Measurements from ENCODE around the gene CYP27C1.

The CYP27C1 gene

GRCh38 chr2:127157651-127158485 lies 62.2 kb downstream of the CYP27C1 start:
- H3K27ac ChIP-seq (ENCODE audit: low read length) = no peak overlapping the region
- no peaks in the 10 kb centered on the region for H3K36me3 ChIP-seq (ENCODE audit: control insufficient read depth in 2 of 2, insufficient read depth in 2 of 2, low read length in 2 of 2)
- H3K4me3 ChIP-seq (ENCODE audit: low read length in 2 of 2) = no peak overlapping the region
- no peaks in the 10 kb centered on the region for H3K27me3 ChIP-seq (ENCODE audit: control insufficient read depth in 1 of 2, insufficient read depth in 2 of 2, low read length in 2 of 2)
- no peaks in the 10 kb centered on the region for H3K9me3 ChIP-seq (ENCODE audit: control insufficient read depth in 2 of 2, low read length in 2 of 2)
- H3K4me1 ChIP-seq (ENCODE audit: control insufficient read depth, insufficient read depth, low read length) = peaks cover 9% of the 10 kb centered on the region
- H3K9ac ChIP-seq (ENCODE audit: low read length in 2 of 2) = no peak overlapping the region

- Histone ChIP-seq H3K9ac (ENCODE audit: low read length in 2 of 2) (no peak overlapping the region), H3K36me3 (ENCODE audit: control insufficient read depth in 2 of 2, insufficient read depth in 2 of 2, low read length in 2 of 2) (no peaks in the 10 kb centered on the region), H3K4me3 (ENCODE audit: low read length in 2 of 2) (no peak overlapping the region), H3K9me3 (ENCODE audit: control insufficient read depth in 2 of 2, low read length in 2 of 2) (no peaks in the 10 kb centered on the region), H3K27ac (ENCODE audit: low read length) (no peak overlapping the region), H3K4me1 (ENCODE audit: control insufficient read depth, insufficient read depth, low read length) (peaks cover 9% of the 10 kb centered on the region), H3K27me3 (ENCODE audit: control insufficient read depth in 1 of 2, insufficient read depth in 2 of 2, low read length in 2 of 2) (no peaks in the 10 kb centered on the region)
These were observed 63.0 kb downstream of the CYP27C1 start for GRCh38 chr2:127157114-127157513.

DNA sequence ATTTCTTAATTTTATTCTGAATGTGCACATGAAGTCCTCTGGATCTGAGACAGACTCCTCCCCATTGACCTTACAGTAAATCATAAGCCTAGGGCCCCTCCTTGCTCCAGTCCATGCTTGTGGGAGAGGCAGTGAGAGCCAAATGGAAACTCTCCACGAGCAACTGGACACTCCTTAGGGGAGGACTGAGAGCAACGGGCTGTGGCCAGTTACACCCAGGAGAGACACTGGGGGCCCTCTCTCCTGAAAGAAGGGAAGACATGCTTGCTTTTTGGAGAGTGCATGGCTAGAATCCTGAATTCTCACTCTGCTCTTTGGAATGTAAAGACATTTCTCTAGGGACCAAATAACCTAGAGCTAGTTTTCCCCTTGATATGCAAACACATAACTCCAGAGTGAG lies 64.2 kb downstream of the CYP27C1 start:
- no peak overlapping the region for H3K27ac ChIP-seq (ENCODE audit: low read length)
- H3K4me1 ChIP-seq (ENCODE audit: control insufficient read depth, insufficient read depth, low read length) = peaks cover 9% of the 10 kb centered on the region
- H3K27me3 ChIP-seq (ENCODE audit: control insufficient read depth in 1 of 2, insufficient read depth in 2 of 2, low read length in 2 of 2) = no peaks in the 10 kb centered on the region
- H3K9ac ChIP-seq (ENCODE audit: low read length in 2 of 2) = no peak overlapping the region
- no peaks in the 10 kb centered on the region for H3K9me3 ChIP-seq (ENCODE audit: control insufficient read depth in 2 of 2, low read length in 2 of 2)
- no peaks in the 10 kb centered on the region for H3K36me3 ChIP-seq (ENCODE audit: control insufficient read depth in 2 of 2, insufficient read depth in 2 of 2, low read length in 2 of 2)
- H3K4me3 ChIP-seq (ENCODE audit: low read length in 2 of 2) = no peak overlapping the region

GRCh38 chr2:127155028-127155581 lies 65.0 kb downstream of the CYP27C1 start:
- H3K27ac ChIP-seq (ENCODE audit: low read length) = no peak overlapping the region
- no peak overlapping the region for H3K9ac ChIP-seq (ENCODE audit: low read length in 2 of 2)
- no peaks in the 10 kb centered on the region for H3K27me3 ChIP-seq (ENCODE audit: control insufficient read depth in 1 of 2, insufficient read depth in 2 of 2, low read length in 2 of 2)
- H3K9me3 ChIP-seq (ENCODE audit: control insufficient read depth in 2 of 2, low read length in 2 of 2) = no peaks in the 10 kb centered on the region
- H3K4me1 ChIP-seq (ENCODE audit: control insufficient read depth, insufficient read depth, low read length) = peaks cover 9% of the 10 kb centered on the region
- no peak overlapping the region for H3K4me3 ChIP-seq (ENCODE audit: low read length in 2 of 2)
- no peaks in the 10 kb centered on the region for H3K36me3 ChIP-seq (ENCODE audit: control insufficient read depth in 2 of 2, insufficient read depth in 2 of 2, low read length in 2 of 2)

DNA sequence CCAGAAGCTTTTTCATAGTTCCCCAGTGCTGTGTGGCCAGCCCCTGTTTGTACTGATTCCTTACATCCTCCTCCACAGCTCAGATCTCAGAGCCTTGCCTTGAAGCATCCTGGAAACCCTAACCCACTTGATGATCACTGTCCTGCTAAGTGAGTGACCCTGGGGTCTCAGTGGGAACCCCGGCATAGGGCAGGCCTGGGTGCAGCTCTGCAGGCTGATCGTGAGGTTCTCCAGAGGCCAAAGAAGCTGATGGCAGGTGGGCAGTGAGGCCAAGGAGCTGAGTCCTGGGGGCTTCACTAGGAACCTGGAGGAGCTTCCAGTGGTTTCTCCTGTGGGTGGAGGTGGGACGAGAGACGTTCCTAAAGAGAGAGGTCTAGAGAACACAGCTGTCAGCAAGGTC lies 65.7 kb downstream of the CYP27C1 start:
- no peak overlapping the region for H3K9ac ChIP-seq (ENCODE audit: low read length in 2 of 2)
- H3K27ac ChIP-seq (ENCODE audit: low read length) = no peak overlapping the region

GRCh38 chr2:127153691-127154158 lies 66.4 kb downstream of the CYP27C1 start:
- Histone ChIP-seq H3K4me1 (ENCODE audit: control insufficient read depth, insufficient read depth, low read length) (peaks cover 9% of the 10 kb centered on the region), H3K9me3 (ENCODE audit: control insufficient read depth in 2 of 2, low read length in 2 of 2) (no peaks in the 10 kb centered on the region), H3K4me3 (ENCODE audit: low read length in 2 of 2) (no peak overlapping the region), H3K27me3 (ENCODE audit: control insufficient read depth in 1 of 2, insufficient read depth in 2 of 2, low read length in 2 of 2) (no peaks in the 10 kb centered on the region), H3K27ac (ENCODE audit: low read length) (no peak overlapping the region), H3K9ac (ENCODE audit: low read length in 2 of 2) (no peak overlapping the region), H3K36me3 (ENCODE audit: control insufficient read depth in 2 of 2, insufficient read depth in 2 of 2, low read length in 2 of 2) (no peaks in the 10 kb centered on the region)

More for the DNA sequence above, 65.7 kb downstream of the CYP27C1 start:
- Histone ChIP-seq H3K4me1 (ENCODE audit: control insufficient read depth, insufficient read depth, low read length) (peaks cover 9% of the 10 kb centered on the region), H3K36me3 (ENCODE audit: control insufficient read depth in 2 of 2, insufficient read depth in 2 of 2, low read length in 2 of 2) (no peaks in the 10 kb centered on the region), H3K4me3 (ENCODE audit: low read length in 2 of 2) (no peak overlapping the region), H3K27me3 (ENCODE audit: control insufficient read depth in 1 of 2, insufficient read depth in 2 of 2, low read length in 2 of 2) (no peaks in the 10 kb centered on the region), H3K9me3 (ENCODE audit: control insufficient read depth in 2 of 2, low read length in 2 of 2) (no peaks in the 10 kb centered on the region)

GRCh38 chr2:127150996-127151395 lies 69.1 kb downstream of the CYP27C1 start:
- H3K27me3 ChIP-seq (ENCODE audit: control insufficient read depth in 1 of 2, insufficient read depth in 2 of 2, low read length in 2 of 2) = no peaks in the 10 kb centered on the region
- H3K9ac ChIP-seq (ENCODE audit: low read length in 2 of 2) = no peak overlapping the region
- no peaks in the 10 kb centered on the region for H3K36me3 ChIP-seq (ENCODE audit: control insufficient read depth in 2 of 2, insufficient read depth in 2 of 2, low read length in 2 of 2)
- H3K4me1 ChIP-seq (ENCODE audit: control insufficient read depth, insufficient read depth, low read length) = peaks cover 9% of the 10 kb centered on the region
- H3K4me3 ChIP-seq (ENCODE audit: low read length in 2 of 2) = no peak overlapping the region
- H3K9me3 ChIP-seq (ENCODE audit: control insufficient read depth in 2 of 2, low read length in 2 of 2) = no peaks in the 10 kb centered on the region
- H3K27ac ChIP-seq (ENCODE audit: low read length) = no peak overlapping the region

DNA sequence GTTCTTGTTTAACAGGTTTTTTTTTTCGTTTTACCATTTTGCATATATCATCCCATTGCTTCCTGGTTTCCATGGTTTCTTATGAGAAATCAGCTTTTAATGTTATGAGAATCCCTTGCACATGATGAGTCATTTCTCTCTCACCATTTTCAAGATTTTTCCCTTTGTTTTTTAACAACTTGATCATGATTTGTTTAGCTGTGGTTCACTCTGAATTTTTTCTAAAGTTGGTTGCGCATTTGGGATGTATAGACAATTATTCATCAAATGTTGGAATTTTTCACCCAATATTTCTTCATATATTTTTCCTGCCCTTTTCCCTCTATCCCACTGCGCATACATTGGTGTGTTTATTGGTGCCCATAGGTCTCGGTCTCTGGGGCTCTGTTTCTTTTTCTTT lies 70.7 kb downstream of the CYP27C1 start:
- Histone ChIP-seq H3K27me3 (ENCODE audit: control insufficient read depth in 1 of 2, insufficient read depth in 2 of 2, low read length in 2 of 2) (no peaks in the 10 kb centered on the region), H3K9ac (ENCODE audit: low read length in 2 of 2) (no peak overlapping the region), H3K27ac (ENCODE audit: low read length) (no peak overlapping the region), H3K36me3 (ENCODE audit: control insufficient read depth in 2 of 2, insufficient read depth in 2 of 2, low read length in 2 of 2) (no peaks in the 10 kb centered on the region), H3K4me1 (ENCODE audit: control insufficient read depth, insufficient read depth, low read length) (peaks cover 11% of the 10 kb centered on the region), H3K4me3 (ENCODE audit: low read length in 2 of 2) (no peak overlapping the region), H3K9me3 (ENCODE audit: control insufficient read depth in 2 of 2, low read length in 2 of 2) (no peaks in the 10 kb centered on the region)

DNA sequence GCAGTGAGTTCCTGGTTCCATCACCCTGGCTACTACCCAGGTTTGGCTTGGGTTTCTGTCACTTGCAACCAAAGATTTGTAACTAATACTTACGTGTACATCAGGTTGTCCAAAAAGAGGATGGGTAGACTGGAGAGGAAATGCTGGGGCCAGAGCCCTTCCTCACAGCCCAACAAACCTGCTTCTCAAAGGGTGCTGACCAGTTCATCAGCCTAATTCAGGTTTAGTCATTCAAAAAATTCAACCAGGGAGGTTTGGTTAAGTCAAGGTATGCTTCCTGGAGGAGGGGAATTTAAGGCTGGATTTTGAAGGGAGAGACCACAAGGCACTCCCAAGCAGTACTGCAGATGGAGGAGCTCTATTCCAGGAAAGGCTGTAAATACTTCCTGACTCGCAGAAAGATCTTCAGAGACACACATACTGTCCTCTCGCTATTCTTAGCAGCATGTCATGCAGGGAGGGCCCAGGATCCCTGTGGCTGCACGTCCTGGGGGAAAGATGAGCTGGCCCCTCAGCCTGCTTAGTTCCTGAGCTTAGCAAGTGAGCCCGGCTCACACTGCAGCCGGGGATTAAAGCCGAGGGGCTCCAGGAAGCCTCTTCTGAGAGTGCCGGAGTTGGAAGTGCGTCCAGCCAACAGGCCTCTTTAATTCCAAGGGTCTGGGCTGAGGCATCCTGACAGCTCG lies 73.1 kb downstream of the CYP27C1 start:
- Histone ChIP-seq H3K36me3 (ENCODE audit: control insufficient read depth in 2 of 2, insufficient read depth in 2 of 2, low read length in 2 of 2) (no peaks in the 10 kb centered on the region), H3K9ac (ENCODE audit: low read length in 2 of 2) (no peak overlapping the region), H3K4me1 (ENCODE audit: control insufficient read depth, insufficient read depth, low read length) (peaks cover 7% of the 10 kb centered on the region), H3K27me3 (ENCODE audit: control insufficient read depth in 1 of 2, insufficient read depth in 2 of 2, low read length in 2 of 2) (no peaks in the 10 kb centered on the region), H3K27ac (ENCODE audit: low read length) (no peak overlapping the region), H3K9me3 (ENCODE audit: control insufficient read depth in 2 of 2, low read length in 2 of 2) (no peaks in the 10 kb centered on the region), H3K4me3 (ENCODE audit: low read length in 2 of 2) (no peak overlapping the region)

DNA sequence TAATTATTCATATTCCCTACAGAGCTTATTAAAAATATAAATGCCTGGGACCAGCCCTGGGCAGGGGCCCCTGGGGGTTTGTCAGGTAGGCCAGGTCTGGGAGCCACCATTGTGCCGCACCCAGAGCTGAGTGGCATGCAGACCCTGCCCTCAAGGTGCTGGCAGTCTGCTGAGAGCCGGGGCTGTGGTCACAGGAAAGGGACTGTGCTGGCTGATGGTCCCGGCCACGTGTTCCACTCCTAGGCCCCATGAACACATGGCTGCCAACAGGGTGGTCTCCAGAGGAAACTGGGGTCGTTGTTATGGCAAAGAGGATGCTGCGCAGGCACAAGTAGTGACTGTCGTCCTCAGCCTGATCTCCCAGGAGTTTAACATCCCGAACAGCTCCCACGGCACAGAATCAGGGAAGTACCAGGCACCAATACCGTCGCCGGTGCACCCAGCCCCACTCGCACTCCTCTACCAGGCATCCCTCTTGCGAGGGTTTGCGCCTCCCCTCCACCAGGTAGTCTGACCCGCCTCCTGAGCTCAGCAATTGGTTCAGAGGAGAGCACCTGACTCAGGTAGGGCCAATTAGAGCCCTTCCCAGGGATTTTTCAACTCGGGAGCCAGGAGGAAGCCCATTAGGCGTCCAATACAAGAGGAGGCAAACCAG lies 73.9 kb downstream of the CYP27C1 start:
- Histone ChIP-seq H3K9me3 (ENCODE audit: control insufficient read depth in 2 of 2, low read length in 2 of 2) (no peaks in the 10 kb centered on the region), H3K9ac (ENCODE audit: low read length in 2 of 2) (no peak overlapping the region), H3K4me3 (ENCODE audit: low read length in 2 of 2) (no peak overlapping the region), H3K4me1 (ENCODE audit: control insufficient read depth, insufficient read depth, low read length) (peaks cover 7% of the 10 kb centered on the region), H3K27me3 (ENCODE audit: control insufficient read depth in 1 of 2, insufficient read depth in 2 of 2, low read length in 2 of 2) (no peaks in the 10 kb centered on the region), H3K27ac (ENCODE audit: low read length) (no peak overlapping the region), H3K36me3 (ENCODE audit: control insufficient read depth in 2 of 2, insufficient read depth in 2 of 2, low read length in 2 of 2) (no peaks in the 10 kb centered on the region)
